ENCODE measurements around the gene ITGA1.
A peak's percentile ranks its signal among the peaks of the same experiment; 100 is the strongest.

Gene ITGA1

DNA sequence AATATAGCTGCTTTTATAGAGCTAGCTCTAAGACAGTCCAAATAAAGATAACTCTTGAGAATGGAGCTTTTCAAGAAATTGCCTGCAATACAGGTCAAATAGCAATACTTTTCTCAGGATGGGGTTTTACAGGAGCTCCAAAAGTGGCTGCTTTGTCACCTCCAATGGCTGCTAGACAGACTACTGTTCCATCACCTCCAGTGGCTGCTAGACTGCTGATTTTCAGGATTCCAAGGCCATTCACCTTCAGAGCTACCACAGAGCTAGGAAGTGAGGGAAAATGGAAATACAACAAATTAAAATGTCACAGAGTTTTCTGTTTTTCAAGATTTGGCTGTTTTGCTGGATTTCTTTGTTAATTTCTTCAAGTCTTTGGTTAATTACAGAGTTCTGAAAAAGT lies 8.5 kb upstream of the ITGA1 start:
- TF ChIP-seq, protein P1, sequence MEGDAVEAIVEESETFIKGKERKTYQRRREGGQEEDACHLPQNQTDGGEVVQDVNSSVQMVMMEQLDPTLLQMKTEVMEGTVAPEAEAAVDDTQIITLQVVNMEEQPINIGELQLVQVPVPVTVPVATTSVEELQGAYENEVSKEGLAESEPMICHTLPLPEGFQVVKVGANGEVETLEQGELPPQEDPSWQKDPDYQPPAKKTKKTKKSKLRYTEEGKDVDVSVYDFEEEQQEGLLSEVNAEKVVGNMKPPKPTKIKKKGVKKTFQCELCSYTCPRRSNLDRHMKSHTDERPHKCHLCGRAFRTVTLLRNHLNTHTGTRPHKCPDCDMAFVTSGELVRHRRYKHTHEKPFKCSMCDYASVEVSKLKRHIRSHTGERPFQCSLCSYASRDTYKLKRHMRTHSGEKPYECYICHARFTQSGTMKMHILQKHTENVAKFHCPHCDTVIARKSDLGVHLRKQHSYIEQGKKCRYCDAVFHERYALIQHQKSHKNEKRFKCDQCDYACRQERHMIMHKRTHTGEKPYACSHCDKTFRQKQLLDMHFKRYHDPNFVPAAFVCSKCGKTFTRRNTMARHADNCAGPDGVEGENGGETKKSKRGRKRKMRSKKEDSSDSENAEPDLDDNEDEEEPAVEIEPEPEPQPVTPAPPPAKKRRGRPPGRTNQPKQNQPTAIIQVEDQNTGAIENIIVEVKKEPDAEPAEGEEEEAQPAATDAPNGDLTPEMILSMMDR (IDR thresholded peaks at IDR 0.05; ENCODE audit: low read depth, low read length), result no peak

DNA sequence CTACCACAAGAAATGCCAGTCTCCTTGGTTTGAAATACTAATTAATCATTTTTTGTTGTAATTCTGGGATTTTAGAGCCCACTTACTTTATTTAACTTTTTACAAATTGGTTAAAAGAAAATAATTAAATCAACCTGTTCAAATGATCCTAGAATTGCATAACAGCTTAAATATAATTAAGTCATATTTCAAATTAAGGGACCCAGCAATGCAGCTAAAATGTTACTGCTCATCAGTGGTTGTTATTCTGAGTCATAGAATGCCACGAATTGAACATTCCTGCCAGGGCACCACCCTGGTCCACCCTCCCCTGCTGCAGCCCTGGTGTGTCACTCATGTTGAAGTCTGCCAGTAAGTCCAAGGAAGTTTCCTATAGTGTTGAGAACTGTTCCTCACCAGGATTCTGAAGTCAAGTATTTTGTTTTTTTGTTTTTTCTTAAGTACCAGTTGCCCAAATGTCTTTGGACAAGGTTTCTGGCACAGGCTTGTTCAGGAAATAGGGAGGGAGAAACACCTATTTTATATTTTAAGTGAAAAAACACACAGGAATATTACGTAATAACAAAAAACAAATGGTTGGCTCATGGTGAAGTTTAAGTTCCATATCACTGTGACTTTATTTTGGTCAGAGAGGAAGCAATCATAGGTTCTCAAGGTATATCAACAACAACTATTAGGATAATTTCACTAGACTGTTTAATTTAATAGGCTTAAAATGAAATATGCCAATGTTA lies 4.3 kb upstream of the ITGA1 start:
- TF ChIP-seq, protein P1 (IDR thresholded peaks at IDR 0.05; ENCODE audit: low read depth, low read length), result no peak
- H3K4me3 ChIP-seq (ENCODE audit: low read depth, low read length), result no peak overlapping the region

More for the DNA sequence above, 8.5 kb upstream of the ITGA1 start:
- no peak overlapping the region for H3K4me3 ChIP-seq (ENCODE audit: low read depth, low read length)

DNA sequence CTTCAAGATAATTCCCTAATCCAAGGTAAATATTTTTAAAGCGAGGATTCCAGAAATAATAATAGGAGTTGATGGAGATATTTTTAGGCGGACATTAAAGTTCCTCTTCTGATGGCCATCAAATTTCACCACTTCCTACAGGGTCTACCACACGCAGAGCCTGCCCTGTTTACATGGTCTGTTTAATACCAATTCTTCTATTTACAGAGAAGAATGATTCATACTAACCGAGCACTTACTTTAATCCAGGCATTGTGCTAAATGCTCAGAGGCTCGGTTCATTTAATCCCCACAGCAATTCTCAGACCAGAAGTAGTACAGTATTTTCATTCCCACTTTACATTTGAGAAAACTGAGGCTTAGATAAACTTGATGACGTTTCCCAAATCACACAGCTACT lies 3.0 kb upstream of the ITGA1 start:
- TF ChIP-seq, protein P1 (IDR thresholded peaks at IDR 0.05; ENCODE audit: low read depth, low read length), result no peak

DNA sequence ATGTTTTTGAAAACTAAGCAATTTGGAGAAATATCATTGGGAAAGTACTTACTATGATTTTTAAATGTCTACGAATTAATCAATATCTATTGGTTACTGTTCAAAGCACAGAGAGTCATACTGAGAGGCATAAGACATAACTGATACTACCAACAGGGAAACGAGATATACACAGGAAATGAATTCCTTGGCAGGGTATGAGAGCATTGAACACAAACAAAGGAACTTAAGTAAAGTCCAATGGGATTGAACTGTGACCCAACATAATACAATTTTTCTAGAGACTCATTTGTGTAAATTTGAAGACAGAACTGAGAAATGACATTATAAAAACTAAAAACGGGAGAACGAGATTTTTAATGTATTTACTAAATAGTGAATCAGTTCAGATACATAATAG lies 1.3 kb upstream of the ITGA1 start:
- TF ChIP-seq, protein P1 (IDR thresholded peaks at IDR 0.05; ENCODE audit: low read depth, low read length), result no peak
- no peak overlapping the region for H3K4me3 ChIP-seq (ENCODE audit: low read depth, low read length)

More for the DNA sequence above, 3.0 kb upstream of the ITGA1 start:
- H3K4me3 ChIP-seq (ENCODE audit: low read depth, low read length), result no peak overlapping the region

DNA sequence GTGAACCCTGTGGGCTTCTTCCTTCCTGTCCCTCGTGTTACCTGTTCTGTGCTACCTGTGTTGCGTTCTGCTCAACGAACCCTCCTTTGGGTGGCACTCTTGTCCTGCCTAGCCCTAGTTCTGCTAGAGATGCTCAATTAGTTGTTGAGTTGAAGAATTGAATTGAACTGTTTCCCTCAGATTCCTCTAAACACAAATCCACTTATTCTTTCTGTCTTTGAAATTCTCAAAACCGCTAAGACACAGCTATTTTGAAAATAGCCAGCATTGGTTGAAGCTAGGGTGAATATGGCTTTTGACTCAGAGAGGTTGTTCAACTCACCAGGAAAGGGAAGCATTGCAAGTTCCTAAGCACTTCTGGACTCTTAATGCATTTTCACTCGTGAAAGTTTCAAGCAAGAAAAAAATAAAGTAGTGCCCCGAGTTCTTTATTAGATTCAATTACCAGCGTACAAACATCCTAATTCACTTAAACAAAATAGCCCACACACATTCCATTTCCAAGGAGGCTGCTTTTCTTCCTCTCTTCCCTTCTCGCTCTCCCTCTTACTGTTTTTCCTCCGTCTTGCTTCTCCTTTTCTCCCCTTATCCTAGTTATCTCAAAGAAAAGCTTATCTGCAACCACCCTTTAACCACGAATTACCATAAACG lies 642 bp upstream of the ITGA1 start:
- H3K4me3 ChIP-seq (ENCODE audit: low read depth, low read length), result peak overlapping the region; percentile 82
- TF ChIP-seq, protein P1 (IDR thresholded peaks at IDR 0.05; ENCODE audit: low read depth, low read length), result no peak

DNA sequence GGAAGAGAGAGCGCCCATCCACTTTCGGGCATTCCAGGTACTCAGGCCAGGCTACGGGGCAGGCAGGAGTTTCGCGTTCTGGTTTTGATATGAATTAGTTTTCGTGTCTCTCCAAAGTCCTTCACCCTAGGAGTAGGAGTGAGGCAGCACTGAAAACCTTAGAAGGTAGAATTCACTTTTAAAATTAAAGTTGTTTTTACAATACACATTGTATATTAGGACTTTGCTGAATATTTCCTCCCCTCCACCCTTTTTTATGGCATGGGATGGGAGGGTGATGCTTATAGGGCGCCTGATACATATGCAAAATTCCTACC lies 747 bp downstream of the ITGA1 start:
- TF ChIP-seq, protein P1 (IDR thresholded peaks at IDR 0.05; ENCODE audit: low read depth, low read length), result no peak
- H3K4me3 ChIP-seq (ENCODE audit: low read depth, low read length), result peak overlapping the region; percentile 82

DNA sequence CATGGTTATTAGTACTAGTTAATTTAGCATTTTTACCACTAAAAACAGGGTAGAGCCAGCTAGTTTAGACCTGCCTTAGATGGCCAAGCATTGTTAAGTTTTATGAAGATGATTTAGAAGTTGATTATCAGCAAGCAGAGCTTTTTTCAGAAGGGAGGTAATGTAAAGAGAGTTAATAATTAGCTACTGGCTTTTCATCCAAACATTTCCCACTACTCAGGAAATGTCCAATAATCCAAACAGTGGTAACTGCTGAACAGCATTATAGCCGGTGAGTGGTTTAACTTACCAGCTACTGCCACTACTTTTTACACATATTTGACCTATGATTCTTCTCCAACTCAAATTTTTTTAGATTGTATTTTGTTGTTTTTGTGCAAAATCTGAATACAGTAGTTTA lies 1.7 kb downstream of the ITGA1 start:
- TF ChIP-seq, protein P1 (IDR thresholded peaks at IDR 0.05; ENCODE audit: low read depth, low read length), result no peak
- H3K4me3 ChIP-seq (ENCODE audit: low read depth, low read length), result peak overlapping the region; percentile 82
